CD8-positive, alpha-beta memory T cell (primary cell): ENCODE results near the gene TMEM121. TPM values are rescaled to one million over a fixed set of nuclear protein-coding genes. Genes with fewer than 3 reads are reported as not detected.
"Not testable (repeated sequence)": the region's sequence is repeated elsewhere in the genome, so short reads cannot be mapped to it uniquely, and the experiment has no call there.

Source experiments
- CTCF ChIA-PET: fragments of 350-600 bp; sonication (Branson Sonifier 250); formaldehyde crosslinking; loops from one replicate; lab custom pipeline; 2021; ENCODE audit warnings: antibody characterized with exemption; lab: Charles Lee
- POLR2A ChIA-PET: fragments of 350-600 bp; sonication (Branson Sonifier 250); formaldehyde crosslinking; loops from one replicate; lab custom pipeline; 2021; ENCODE audit warnings: antibody characterized with exemption; lab: Charles Lee
- DNase-seq, 5 donors: peaks; one replicate each; pipeline versions ENCODE4 v3.0.0 to v3.0.0-alpha.2; 2020 to 2022; ENCODE audit warnings: mixed read lengths in 1 of 5
- H3K27ac ChIP-seq: one replicate; pipeline ENCODE4 v1.7.0; 2013; ENCODE audit warnings: low read depth, mild to moderate bottlenecking, low read length, moderate library complexity
- H3K27me3 ChIP-seq: 2 replicates; pipeline ENCODE4 v1.7.0; 2013; ENCODE audit warnings: low read length, mild to moderate bottlenecking; ENCODE audit not compliant: insufficient read depth, poor library complexity, severe bottlenecking
- H3K36me3 ChIP-seq: 2 replicates; pipeline ENCODE4 v1.7.0; 2013; ENCODE audit warnings: mild to moderate bottlenecking, low read length, moderate library complexity; ENCODE audit not compliant: insufficient read depth
- H3K4me1 ChIP-seq: 2 replicates; pipeline ENCODE4 v1.7.0; 2013; ENCODE audit warnings: mild to moderate bottlenecking, low read length, moderate library complexity; ENCODE audit not compliant: insufficient read depth
- H3K4me3 ChIP-seq: 2 replicates; pipeline ENCODE4 v1.7.0; 2013; ENCODE audit warnings: mild to moderate bottlenecking, low read length
- H3K9me3 ChIP-seq: 2 replicates; pipeline ENCODE4 v1.7.0; 2013; ENCODE audit warnings: mild to moderate bottlenecking, low read length
- H3K27ac Mint-ChIP-seq, 8 donors: one replicate each; pipeline ENCODE4 v1.8.0; 2020 to 2021; ENCODE audit warnings: mixed read lengths in 8 of 8, mild to moderate bottlenecking in 6 of 8, inconsistent platforms in 3 of 8, moderate library complexity in 3 of 8
- H3K27me3 Mint-ChIP-seq, 2 donors: one replicate each; pipeline ENCODE4 v1.8.0; 2020 to 2021; ENCODE audit warnings: mixed read lengths in 2 of 2, mild to moderate bottlenecking in 1 of 2, moderate library complexity in 1 of 2
- H3K36me3 Mint-ChIP-seq, 3 donors: one replicate each; pipeline ENCODE4 v1.8.0; 2020 to 2021; ENCODE audit warnings: mixed read lengths in 3 of 3, inconsistent platforms in 1 of 3, mild to moderate bottlenecking in 1 of 3
- H3K4me1 Mint-ChIP-seq, 3 donors: one replicate each; pipeline ENCODE4 v1.8.0; 2020 to 2021; ENCODE audit warnings: mixed read lengths in 3 of 3, inconsistent platforms in 1 of 3, mild to moderate bottlenecking in 1 of 3
- H3K4me3 Mint-ChIP-seq, 7 donors: one replicate each; pipeline ENCODE4 v1.8.0; 2020 to 2021; ENCODE audit warnings: mixed read lengths in 7 of 7, mild to moderate bottlenecking in 6 of 7, moderate library complexity in 4 of 7, inconsistent platforms in 2 of 7
- H3K9me3 Mint-ChIP-seq, 5 donors: one replicate each; pipeline ENCODE4 v1.8.0; 2020 to 2022; ENCODE audit warnings: mixed read lengths in 5 of 5, mild to moderate bottlenecking in 3 of 5, moderate library complexity in 2 of 5, inconsistent platforms in 1 of 5
- polyA plus RNA-seq: library from polyadenylated mRNA; unstranded; fragments of 300-500 nt; fragmentation: Illumina TruSeq; gene quantifications from one replicate; pipeline ENCODE4 v1.2.3, GENCODE V29; 2021
- total RNA-seq, 2 experiments: library from RNA; stranded (reverse); gene quantifications; one replicate each; pipeline ENCODE4 v1.2.3, GENCODE V29; 2021

TMEM121 gene
- total and polyA plus RNA-seq, 3 experiments from 2014 or later = 3.8 to 17.1 (median 14.2) TPM

DNA sequence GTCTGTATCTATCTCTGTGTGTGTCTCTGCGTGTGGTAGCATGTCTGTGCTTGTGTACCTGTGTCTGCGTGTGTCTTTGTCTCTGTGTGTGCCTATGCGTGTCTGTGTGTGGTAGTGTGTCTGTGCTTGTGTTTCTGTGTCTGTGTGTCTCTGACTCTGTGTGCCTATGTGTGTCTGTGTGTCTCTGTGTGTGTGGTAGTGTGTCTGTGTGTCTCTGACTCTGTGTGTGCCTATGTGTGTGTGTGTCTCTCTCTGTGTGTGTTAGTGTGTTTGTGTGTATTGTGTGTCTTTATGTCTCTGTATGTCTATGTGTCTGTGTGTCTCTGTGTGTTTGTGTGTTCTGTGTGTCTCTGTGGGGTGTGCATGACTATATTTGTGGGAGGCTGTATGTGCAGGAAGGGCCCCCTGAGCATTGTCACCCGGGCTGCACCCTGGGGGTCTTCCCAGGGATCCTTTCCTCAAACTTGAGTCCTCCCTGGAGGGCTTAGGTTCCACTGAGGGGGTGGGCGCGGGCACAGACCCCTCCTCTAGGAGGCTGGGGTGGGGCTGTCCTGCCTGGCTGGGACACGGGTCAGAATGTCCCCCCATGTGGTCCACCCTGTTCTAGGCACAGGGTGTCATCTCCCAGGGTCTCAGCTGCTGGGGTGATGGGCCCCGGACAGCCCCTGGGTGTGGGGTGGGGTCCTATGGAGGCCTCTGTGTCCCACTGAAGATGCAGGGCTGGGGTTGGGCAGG, 39.0 kb downstream of the TMEM121 start:
- H3K27ac Mint-ChIP-seq = peak overlapping the region in 3 of 8 donors; percentile 4 to 65 (median 23)
- H3K4me1 ChIP-seq, POLR2A ChIA-PET, H3K27me3 Mint-ChIP-seq, H3K9me3 Mint-ChIP-seq, H3K36me3 ChIP-seq, H3K27me3 ChIP-seq, H3K9me3 ChIP-seq, H3K4me1 Mint-ChIP-seq, H3K27ac ChIP-seq, H3K36me3 Mint-ChIP-seq, CTCF ChIA-PET, DNase-seq, H3K4me3 Mint-ChIP-seq, H3K4me3 ChIP-seq: not testable (repeated sequence)

DNA sequence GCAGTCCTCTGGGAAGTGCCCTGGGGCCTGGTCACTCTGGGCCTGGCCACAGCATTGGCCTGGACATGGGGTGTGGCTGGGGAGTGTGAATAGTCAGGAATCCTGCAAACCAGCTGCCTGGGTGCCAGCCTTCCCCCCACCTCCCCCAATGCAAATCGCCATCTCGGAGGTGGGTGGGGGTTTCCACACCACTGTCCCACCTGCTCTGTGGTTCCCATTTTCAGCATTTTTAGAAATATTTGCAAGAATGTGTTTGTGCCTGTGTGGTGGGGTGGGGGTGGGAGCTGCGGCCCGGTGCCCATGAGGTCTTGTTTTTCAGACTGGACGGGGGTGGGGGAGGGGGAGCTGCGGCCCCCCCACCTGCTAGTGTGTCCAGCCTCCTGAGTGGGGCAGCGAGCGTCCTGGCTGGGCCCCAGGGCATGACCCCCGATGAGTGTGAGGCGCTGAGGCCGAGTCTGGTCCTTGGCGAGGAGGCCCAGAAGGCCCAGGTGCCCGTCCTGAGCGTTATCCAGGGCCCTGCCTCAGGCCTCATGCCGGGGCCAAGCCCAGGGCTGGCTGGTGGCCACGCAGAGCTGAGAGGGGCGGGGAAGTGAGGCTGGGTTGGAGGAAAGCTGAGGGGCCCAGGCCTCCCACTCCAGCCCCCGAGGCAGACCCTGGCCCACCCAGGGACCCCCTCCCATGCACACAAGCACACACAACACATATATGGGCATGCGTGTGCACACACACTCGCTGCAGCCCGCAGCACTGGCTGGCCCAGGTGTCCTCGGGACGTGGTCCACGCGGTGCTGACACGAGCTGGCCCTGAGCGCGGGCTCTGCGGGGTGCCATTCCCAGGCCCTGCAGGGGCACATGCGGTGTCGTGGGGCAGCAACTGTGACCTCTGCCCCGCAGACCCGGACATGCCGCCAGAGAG, 40.1 kb downstream of the TMEM121 start:
- H3K27ac Mint-ChIP-seq, H3K27ac ChIP-seq, DNase-seq, H3K4me3 Mint-ChIP-seq, H3K36me3 ChIP-seq, H3K27me3 ChIP-seq, H3K9me3 Mint-ChIP-seq, H3K27me3 Mint-ChIP-seq, H3K4me3 ChIP-seq, H3K9me3 ChIP-seq, H3K4me1 ChIP-seq, POLR2A ChIA-PET, CTCF ChIA-PET, H3K4me1 Mint-ChIP-seq, H3K36me3 Mint-ChIP-seq: not testable (repeated sequence)

DNA sequence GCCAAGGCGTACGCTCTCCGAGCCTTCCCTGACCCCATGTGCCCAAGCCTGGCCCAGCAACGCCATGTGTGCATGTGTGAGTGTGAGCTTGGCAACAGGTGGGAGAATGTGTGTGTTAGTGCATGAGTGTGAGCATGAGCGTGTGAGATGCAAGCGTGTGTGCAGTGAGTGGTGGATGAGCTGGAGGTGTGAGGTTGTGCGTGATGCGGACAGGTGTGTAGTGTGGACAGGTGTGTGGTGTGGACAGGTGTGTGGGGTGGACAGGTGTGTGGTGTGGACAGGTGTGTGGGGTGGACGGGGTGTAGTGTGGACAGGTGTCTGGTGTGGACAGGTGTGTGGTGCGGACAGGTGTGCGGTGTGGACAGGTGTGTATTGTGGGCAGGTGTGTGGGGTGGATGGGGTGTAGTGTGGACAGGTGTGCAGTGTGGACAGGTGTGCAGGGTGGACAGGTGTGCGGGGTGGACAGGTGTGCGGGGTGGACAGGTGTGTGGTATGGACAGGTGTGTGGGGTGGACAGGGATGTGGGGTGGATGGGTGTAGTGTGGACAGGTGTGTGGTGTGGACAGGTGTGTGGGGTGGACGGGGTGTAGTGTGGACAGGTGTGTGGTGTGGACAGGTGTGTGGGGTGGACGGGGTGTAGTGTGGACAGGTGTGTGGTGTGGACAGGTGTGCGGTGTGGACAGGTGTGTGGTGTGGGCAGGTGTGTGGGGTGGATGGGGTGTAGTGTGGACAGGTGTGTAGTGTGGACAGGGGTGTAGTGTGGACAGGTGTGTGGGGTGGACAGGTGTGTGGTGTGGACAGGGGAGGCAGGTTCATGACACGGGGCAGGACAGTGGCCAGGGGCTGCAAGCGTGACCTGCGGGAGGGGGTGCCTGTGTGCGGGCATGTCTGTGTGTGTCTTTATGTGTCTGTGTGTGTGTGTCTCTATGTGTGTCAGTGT, 41.1 kb downstream of the TMEM121 start:
- H3K4me1 Mint-ChIP-seq, H3K27me3 ChIP-seq, H3K4me3 ChIP-seq, H3K4me1 ChIP-seq, CTCF ChIA-PET, H3K4me3 Mint-ChIP-seq, H3K27ac ChIP-seq, H3K27me3 Mint-ChIP-seq, H3K9me3 ChIP-seq, DNase-seq, H3K36me3 Mint-ChIP-seq, H3K9me3 Mint-ChIP-seq, POLR2A ChIA-PET, H3K36me3 ChIP-seq: not testable (repeated sequence)
- H3K27ac Mint-ChIP-seq = peak overlapping the region in 1 of 8 donors; percentile 72

DNA sequence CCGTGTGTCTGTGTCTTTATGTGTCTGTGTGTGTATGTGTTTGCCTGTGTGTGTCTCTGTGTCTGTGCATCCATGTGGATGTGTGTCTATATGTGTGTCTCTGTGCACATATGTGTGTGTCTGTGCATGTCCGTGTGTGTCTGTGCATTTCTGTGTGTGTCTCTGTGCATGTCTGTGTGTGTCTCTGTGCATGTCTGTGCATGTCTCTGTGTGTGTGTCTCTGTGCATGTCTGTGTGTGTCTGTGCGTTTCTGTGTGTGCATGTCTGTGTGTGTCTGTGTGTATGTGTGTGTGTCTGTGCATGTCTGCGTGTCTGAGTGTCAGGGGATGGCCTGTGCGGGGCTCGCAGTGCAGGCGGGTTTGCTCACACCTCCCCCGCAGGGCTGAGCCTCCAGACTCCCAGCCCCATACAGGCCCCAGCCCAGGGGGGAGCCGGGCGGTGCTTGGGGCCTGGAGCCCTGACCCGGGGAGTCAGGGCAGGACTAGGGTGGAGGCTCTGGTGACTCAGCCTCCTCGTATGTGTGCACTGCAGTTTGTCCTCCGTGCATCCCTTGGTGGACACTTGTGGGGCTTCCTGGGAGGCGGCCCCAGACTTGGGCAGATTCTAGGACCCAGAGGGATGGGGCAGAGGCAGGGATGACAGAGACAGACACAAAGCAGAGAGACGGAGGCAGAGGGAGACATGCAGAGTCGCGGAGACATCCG, 41.9 kb downstream of the TMEM121 start:
- H3K4me1 ChIP-seq, H3K36me3 ChIP-seq, CTCF ChIA-PET, H3K4me3 Mint-ChIP-seq, H3K27me3 ChIP-seq, H3K4me3 ChIP-seq, DNase-seq, POLR2A ChIA-PET, H3K4me1 Mint-ChIP-seq, H3K36me3 Mint-ChIP-seq, H3K27me3 Mint-ChIP-seq, H3K9me3 ChIP-seq, H3K9me3 Mint-ChIP-seq, H3K27ac ChIP-seq, H3K27ac Mint-ChIP-seq: not testable (repeated sequence)

DNA sequence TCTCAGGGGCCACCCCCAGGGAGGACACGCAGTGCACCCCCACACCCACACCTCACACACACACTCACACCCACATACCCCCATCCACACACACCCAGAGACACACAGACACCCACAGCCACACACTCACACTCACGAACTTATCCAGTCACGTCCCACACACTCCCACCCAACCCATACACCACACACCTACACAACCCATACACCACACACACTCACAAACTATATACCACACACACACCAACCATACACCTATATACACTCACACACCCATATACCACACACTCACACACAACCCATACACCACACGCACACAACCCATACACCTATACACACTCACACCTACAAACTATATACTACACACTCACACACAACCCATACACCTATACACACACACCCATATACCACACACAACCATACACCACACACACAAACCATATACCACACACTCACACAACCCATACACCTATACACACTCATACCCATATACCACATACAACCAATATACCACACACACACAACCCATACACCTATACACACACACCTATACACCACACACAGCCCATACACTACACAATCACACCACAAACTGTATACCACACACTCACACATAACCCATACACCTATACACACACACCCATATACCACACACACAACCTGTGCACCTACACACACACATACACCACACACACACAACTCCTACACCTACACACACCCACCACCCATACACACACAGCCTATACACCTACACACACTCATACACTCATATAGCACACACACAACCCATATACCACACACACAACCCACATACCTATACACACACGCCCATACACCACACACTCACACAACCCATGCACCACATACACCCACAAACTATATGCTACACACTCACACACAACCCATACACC, 42.7 kb downstream of the TMEM121 start:
- Histone ChIP-seq H3K27me3 (no peaks in the 10 kb centered on the region), H3K36me3 (no peaks in the 10 kb centered on the region), H3K27ac (no peak overlapping the region), H3K9me3 (no peaks in the 10 kb centered on the region), H3K4me3 (no peak overlapping the region), H3K4me1 (no peaks in the 10 kb centered on the region)
- Mint-ChIP-seq H3K27me3 (peaks cover 0 to 3% of the 10 kb centered on the region in 2 donors), H3K4me3 (no peak overlapping the region), H3K4me1 (no peaks in the 10 kb centered on the region), H3K9me3 (no peaks in the 10 kb centered on the region), H3K27ac (no peak overlapping the region), H3K36me3 (no peaks in the 10 kb centered on the region)
- POLR2A ChIA-PET = no interaction called here
- DNase-seq = no peak
- CTCF ChIA-PET = no interaction called here

DNA sequence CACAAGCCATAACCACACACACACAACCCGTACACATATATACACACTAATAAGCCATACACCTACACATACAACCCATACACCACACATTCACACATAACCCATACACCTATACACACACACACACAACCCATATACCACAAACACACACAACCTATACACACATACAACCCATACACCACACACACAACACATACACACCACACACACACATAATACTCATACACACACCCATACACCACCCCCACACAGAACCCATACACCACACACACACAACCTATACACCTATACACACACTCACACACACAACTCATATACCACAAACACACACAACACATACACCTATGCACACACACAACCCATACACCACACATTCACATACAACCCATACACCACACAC, 44.1 kb downstream of the TMEM121 start:
- H3K4me3 Mint-ChIP-seq = no peak overlapping the region
- no peak overlapping the region for H3K27ac ChIP-seq
- CTCF ChIA-PET = no interaction called here
- H3K36me3 ChIP-seq = no peaks in the 10 kb centered on the region
- no peaks in the 10 kb centered on the region for H3K9me3 Mint-ChIP-seq
- H3K27me3 Mint-ChIP-seq = peaks cover 0 to 3% of the 10 kb centered on the region in 2 donors
- no peak overlapping the region for H3K4me3 ChIP-seq
- no peak overlapping the region for H3K27ac Mint-ChIP-seq
- H3K9me3 ChIP-seq = no peaks in the 10 kb centered on the region
- no peaks in the 10 kb centered on the region for H3K4me1 Mint-ChIP-seq
- no peaks in the 10 kb centered on the region for H3K27me3 ChIP-seq
- H3K36me3 Mint-ChIP-seq = no peaks in the 10 kb centered on the region
- no peak for DNase-seq
- POLR2A ChIA-PET = no interaction called here
- no peaks in the 10 kb centered on the region for H3K4me1 ChIP-seq
